Measurements from ENCODE around the gene CORO2B.

- TF ChIP-seq POLR2A (IDR thresholded peaks at IDR 0.05) (no peak), CTCF (IDR thresholded peaks at IDR 0.05) (no peak)
These were observed 151.7 kb downstream of the CORO2B start for GRCh38 chr15:68730471-68730919.
